MM.1S (cell line): ENCODE measurements around the gene CCDC63.

ENCODE experiments used
- DNase-seq: peaks from one replicate; pipeline ENCODE4 v3.0.0-alpha.2; 2015
- H2AFZ ChIP-seq: fragments of 300-600 bp; sonication (generic); 2 replicates; pipeline ENCODE4 v1.6.0; 2016; ENCODE audit warnings: antibody characterized with exemption, low read length
- H3F3A ChIP-seq: fragments of 300-600 bp; sonication (generic); 2 replicates; pipeline ENCODE4 v1.6.1; 2016; ENCODE audit warnings: mild to moderate bottlenecking, antibody characterized with exemption, low read length, moderate library complexity, mixed read lengths; ENCODE audit not compliant: insufficient read depth
- H3K27ac ChIP-seq: fragments of 300-600 bp; sonication (generic); 2 replicates; pipeline ENCODE4 v1.5.1; 2016; ENCODE audit warnings: mild to moderate bottlenecking, low read length
- H3K27me3 ChIP-seq: fragments of 300-600 bp; sonication (generic); replicated peaks from 2 replicates; pipeline ENCODE4 v1.6.0; 2016; ENCODE audit warnings: low read length; ENCODE audit not compliant: insufficient read depth
- H3K36me3 ChIP-seq: fragments of 300-600 bp; sonication (generic); replicated peaks from 2 replicates; pipeline ENCODE4 v1.6.1; 2016; ENCODE audit warnings: mild to moderate bottlenecking, low read length, mixed read lengths; ENCODE audit not compliant: insufficient read depth
- H3K4me1 ChIP-seq: fragments of 300-600 bp; sonication (generic); 2 replicates; pipeline ENCODE4 v1.6.1; 2016; ENCODE audit warnings: low read length, mixed read lengths
- H3K4me2 ChIP-seq: fragments of 300-600 bp; sonication (generic); 2 replicates; pipeline ENCODE4 v1.6.0; 2016; ENCODE audit warnings: low read depth, low read length
- H3K4me3 ChIP-seq: fragments of 300-600 bp; sonication (generic); 2 replicates; pipeline ENCODE4 v1.5.1; 2016; ENCODE audit warnings: low read length, mixed read lengths
- H3K79me2 ChIP-seq: fragments of 300-600 bp; sonication (generic); 2 replicates; pipeline ENCODE4 v1.6.1; 2016; ENCODE audit warnings: mixed run types, low read length, mixed read lengths
- H3K9ac ChIP-seq: fragments of 300-600 bp; sonication (generic); 2 replicates; pipeline ENCODE4 v1.6.1; 2016; ENCODE audit warnings: low read length, mixed read lengths
- H3K9me2 ChIP-seq: fragments of 300-600 bp; sonication (generic); replicated peaks from 2 replicates; pipeline ENCODE4 v1.6.1; 2016; ENCODE audit warnings: mild to moderate bottlenecking, low read length, mixed read lengths; ENCODE audit not compliant: insufficient read depth
- H3K9me3 ChIP-seq: fragments of 300-600 bp; sonication (generic); replicated peaks from 2 replicates; pipeline ENCODE4 v1.6.1; 2016; ENCODE audit warnings: mild to moderate bottlenecking, low read length, mixed read lengths; ENCODE audit not compliant: insufficient read depth
- H4K20me1 ChIP-seq: fragments of 300-600 bp; sonication (generic); 2 replicates; pipeline ENCODE4 v1.6.1; 2016; ENCODE audit warnings: mild to moderate bottlenecking, low read length, moderate library complexity, mixed read lengths; ENCODE audit not compliant: insufficient read depth
- CTCF ChIP-seq: fragments of 300-600 bp; sonication (generic); IDR thresholded peaks from 2 replicates; pipeline ENCODE4 v1.5.1; 2016; ENCODE audit warnings: antibody characterized with exemption, low read length, mixed read lengths
- EZH2 ChIP-seq: fragments of 300-600 bp; sonication (generic); optimal IDR thresholded peaks from 2 replicates; pipeline ENCODE3; 2017; ENCODE audit warnings: low read depth, mild to moderate bottlenecking, antibody characterized with exemption, low read length, mixed read lengths
- EZH2phosphoT487 ChIP-seq: fragments of 300-600 bp; sonication (generic); IDR thresholded peaks from 2 replicates; pipeline ENCODE4 v1.6.1; 2018; ENCODE audit warnings: antibody characterized with exemption, low read length

CCDC63 gene

GRCh38 chr12:110846615-110847566, at the start of gene CCDC63:
Gene CCDC63 (plus strand): TSS chr12:110846987. CDS start chr12:110852955, 5,968 bp downstream.
- Histone ChIP-seq H3K9me2 (no peaks in the 10 kb centered on the region), H3K27ac (no peak within 1 kb of the TSS), H3K4me3 (no peak within 1 kb of the TSS), H3F3A (no peaks in the 10 kb centered on the region), H3K36me3 (no peaks in the 10 kb centered on the region), H3K9me3 (no peaks in the 10 kb centered on the region), H4K20me1 (no peaks in the 10 kb centered on the region), H3K4me1 (no peaks in the 10 kb centered on the region), H3K4me2 (peak within 1 kb of the TSS; percentile 47; the same call in 1 of the 2 replicates), H3K79me2 (no peaks in the 10 kb centered on the region), H2AFZ (0 out of 2 replicates have a peak within 1 kb of the TSS, but pooled peaks have one; percentile 35), H3K9ac (no peak within 1 kb of the TSS), H3K27me3 (no peaks in the 10 kb centered on the region)
- TF ChIP-seq CTCF (peak; percentile 37), EZH2 (no peak)
- peak; percentile 24 for DNase-seq

DNA sequence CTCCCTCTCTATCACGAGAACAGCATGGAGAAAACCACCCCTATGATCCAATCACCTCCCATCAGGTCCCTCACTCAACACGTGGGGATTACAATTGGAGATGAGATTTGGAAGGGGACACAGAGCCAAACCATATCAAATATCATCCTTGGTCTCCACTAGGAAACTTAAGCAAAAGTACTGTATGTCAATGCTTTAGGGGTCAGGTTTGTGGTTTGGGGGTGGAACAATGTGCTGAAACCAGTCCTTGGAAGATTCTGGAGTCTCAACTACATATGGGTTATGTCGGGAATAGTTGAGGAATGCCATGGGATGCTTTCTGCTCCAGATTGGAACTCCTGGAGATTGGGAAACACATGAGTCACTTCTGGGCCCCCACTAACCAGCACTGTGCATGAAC, 48.3 kb upstream of the CCDC63 start:
- no peak overlapping the region for H2AFZ ChIP-seq
- H3K79me2 ChIP-seq: no peaks in the 10 kb centered on the region
- H3F3A ChIP-seq: no peaks in the 10 kb centered on the region
- no peaks in the 10 kb centered on the region for H3K36me3 ChIP-seq
- H3K9me2 ChIP-seq: no peaks in the 10 kb centered on the region
- H4K20me1 ChIP-seq: no peaks in the 10 kb centered on the region
- H3K27me3 ChIP-seq: no peaks in the 10 kb centered on the region
- H3K4me1 ChIP-seq: no peaks in the 10 kb centered on the region
- no peak overlapping the region for H3K4me2 ChIP-seq
- no peak for DNase-seq
- no peaks in the 10 kb centered on the region for H3K9me3 ChIP-seq
- TF ChIP-seq EZH2: no peak
- TF ChIP-seq EZH2phosphoT487: no peak
- no peak for TF ChIP-seq CTCF
- no peak overlapping the region for H3K27ac ChIP-seq
- H3K9ac ChIP-seq: no peak overlapping the region
- H3K4me3 ChIP-seq: no peak overlapping the region

GRCh38 chr12:110802489-110802888, 44.3 kb upstream of the CCDC63 start:
- Histone ChIP-seq H3K4me3 (no peak overlapping the region), H3K9me3 (no peaks in the 10 kb centered on the region), H3K9ac (no peak overlapping the region), H3F3A (no peaks in the 10 kb centered on the region), H3K79me2 (no peaks in the 10 kb centered on the region), H3K9me2 (no peaks in the 10 kb centered on the region), H4K20me1 (no peaks in the 10 kb centered on the region), H3K4me1 (no peaks in the 10 kb centered on the region), H3K36me3 (no peaks in the 10 kb centered on the region), H3K4me2 (no peak overlapping the region), H2AFZ (no peak overlapping the region), H3K27me3 (no peaks in the 10 kb centered on the region), H3K27ac (no peak overlapping the region)
- no peak for DNase-seq
- TF ChIP-seq EZH2phosphoT487: no peak
- no peak for TF ChIP-seq EZH2
- TF ChIP-seq CTCF: no peak
